GM21515 (cell line): ENCODE data around the gene STMP1.

ENCODE experiments used
- ATAC-seq: cut with Tn5 transposase; IDR thresholded peaks from one replicate; pipeline ENCODE4 v1.9.1; 2021; ENCODE audit not compliant: unreplicated experiment

STMP1 gene

DNA sequence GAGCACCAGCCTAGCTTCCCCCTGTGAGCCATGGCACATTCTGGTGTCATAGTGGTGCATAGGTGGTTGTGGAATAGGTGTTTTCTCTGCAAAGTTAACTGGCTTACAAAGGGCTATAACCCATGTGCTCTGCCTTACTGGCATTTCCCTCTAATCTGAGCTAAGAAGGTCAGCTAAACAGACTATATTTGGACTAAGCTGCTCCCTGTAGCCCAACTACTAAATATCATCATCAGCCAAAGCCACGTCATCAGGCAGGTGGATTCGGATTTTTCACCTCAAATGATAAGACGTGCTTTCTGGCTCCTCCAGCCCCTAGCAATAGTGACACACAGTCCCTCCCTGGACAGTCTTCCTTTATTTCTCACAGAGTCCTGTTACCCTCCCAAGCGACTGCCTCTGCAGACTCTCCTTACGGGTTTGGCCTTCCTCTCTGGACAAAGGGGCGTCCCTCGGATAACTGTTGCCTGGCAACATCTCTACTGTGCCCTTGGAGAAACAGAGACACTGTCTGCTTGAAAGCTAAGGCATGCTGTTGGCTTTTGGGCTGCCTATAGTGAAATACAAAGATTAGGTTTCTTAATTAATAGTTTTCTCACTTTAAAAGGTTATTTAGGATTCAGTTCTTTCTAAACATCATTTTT is 56.6 kb downstream of the STMP1 start:
- ATAC-seq = no peak

DNA sequence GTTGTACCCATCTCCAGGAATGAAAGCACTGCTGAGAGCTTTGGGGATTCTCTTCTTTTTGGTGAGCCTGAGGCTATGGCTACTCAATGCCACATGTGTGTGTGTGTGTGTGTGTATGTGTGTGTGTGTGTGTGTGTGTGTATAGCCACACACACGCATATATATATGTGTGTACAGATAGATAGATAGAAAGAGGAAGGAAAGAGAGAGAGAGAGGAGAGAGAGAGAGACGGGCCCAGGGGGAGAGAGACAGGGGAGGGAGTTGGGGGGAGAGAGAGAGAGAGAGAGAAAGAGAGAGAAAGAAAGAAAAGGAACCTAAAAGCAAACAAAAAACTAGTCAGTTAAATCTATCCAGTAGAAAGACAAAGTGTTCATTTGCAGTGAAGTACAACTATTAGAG is 57.4 kb downstream of the STMP1 start:
- ATAC-seq = no peak

DNA sequence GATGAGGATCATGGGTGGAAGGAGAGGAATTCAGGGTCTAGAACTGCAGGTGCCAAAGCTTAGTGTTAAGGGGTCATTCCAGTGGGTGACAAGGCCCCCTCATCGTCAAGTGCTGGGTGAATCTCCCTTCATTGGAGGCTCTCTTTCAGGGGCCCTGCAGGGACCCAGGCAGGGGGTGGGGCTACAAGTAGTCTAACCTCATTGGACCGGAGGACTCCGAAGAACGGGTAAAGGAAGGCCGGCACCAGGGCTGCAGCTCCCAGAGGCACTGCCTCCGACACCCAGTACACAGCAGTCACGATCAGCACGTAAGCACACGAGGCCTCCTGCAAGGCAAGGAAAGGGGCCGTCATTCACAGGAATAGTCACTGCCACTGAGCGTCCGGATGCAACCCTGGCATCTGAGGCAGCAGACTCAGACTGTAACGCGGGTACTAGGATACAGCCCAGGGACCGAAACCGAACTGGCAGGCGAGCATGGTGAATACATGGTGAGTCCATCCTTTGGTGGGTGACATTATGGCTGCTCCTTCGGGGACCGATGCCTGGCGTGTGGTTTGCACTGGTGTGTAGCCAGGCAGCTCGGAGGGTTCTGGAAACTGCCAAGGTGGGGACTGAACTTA is 59.0 kb downstream of the STMP1 start:
- ATAC-seq = no peak

DNA sequence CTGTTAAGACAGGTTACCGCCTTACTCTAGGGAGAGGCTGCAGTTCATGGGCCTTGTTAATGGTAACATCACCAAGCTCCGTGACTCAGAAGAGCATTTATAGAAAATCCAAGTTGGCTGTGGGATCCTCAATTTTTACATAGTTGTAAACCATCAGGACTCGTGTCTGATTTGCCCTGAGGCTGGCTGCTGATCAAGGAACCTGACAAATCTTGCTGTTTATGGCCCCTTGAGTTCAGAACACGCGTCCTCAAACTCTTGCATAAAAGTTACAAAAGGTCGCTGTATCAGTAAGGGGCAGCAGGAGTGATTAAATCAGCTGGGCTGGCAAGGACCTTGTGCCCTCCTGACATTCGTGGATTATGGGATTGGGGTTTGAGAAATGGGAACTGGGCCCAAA is 61.1 kb downstream of the STMP1 start:
- ATAC-seq = no peak
